ENCODE measurements around the gene IREB2.
"Not testable (repeated sequence)": the region's sequence is repeated elsewhere in the genome, so short reads cannot be mapped to it uniquely, and the experiment has no call there.

The IREB2 gene

GRCh38 chr15:78404125-78404524, 33.9 kb upstream of the IREB2 start:
- Histone ChIP-seq H3K27me3 (no peaks in the 10 kb centered on the region), H3K36me3 (no peaks in the 10 kb centered on the region), H3K4me3 (ENCODE audit: low read depth, low read length) (no peak overlapping the region), H3K4me1 (peaks cover 10% of the 10 kb centered on the region), H3K9me3 (no peaks in the 10 kb centered on the region)
- no peak for DNase-seq
- no peak for TF ChIP-seq CTCF (IDR thresholded peaks at IDR 0.05; ENCODE audit: low read depth, low read length)

GRCh38 chr15:78404796-78405195, 33.2 kb upstream of the IREB2 start:
- H3K27me3 ChIP-seq; DNase-seq; H3K4me1 ChIP-seq; H3K9me3 ChIP-seq; H3K36me3 ChIP-seq; H3K4me3 ChIP-seq (ENCODE audit: low read depth, low read length): not testable (repeated sequence)

GRCh38 chr15:78405336-78405924, 32.6 kb upstream of the IREB2 start:
- no peak for TF ChIP-seq CTCF (IDR thresholded peaks at IDR 0.05; ENCODE audit: low read depth, low read length)
- Histone ChIP-seq H3K36me3 (no peaks in the 10 kb centered on the region), H3K9me3 (no peaks in the 10 kb centered on the region), H3K4me1 (peaks cover 10% of the 10 kb centered on the region), H3K4me3 (ENCODE audit: low read depth, low read length) (no peak overlapping the region), H3K27me3 (no peaks in the 10 kb centered on the region)
- no peak for DNase-seq

- no peaks in the 10 kb centered on the region for H3K36me3 ChIP-seq
- DNase-seq, result no peak
- no peak for TF ChIP-seq CTCF (IDR thresholded peaks at IDR 0.05; ENCODE audit: low read depth, low read length)
- no peak overlapping the region for H3K4me3 ChIP-seq (ENCODE audit: low read depth, low read length)
- no peaks in the 10 kb centered on the region for H3K27me3 ChIP-seq
- no peaks in the 10 kb centered on the region for H3K9me3 ChIP-seq
- H3K4me1 ChIP-seq, result peaks cover 10% of the 10 kb centered on the region
These were observed 31.9 kb upstream of the IREB2 start for GRCh38 chr15:78406016-78406585.

- no peak overlapping the region for H3K4me3 ChIP-seq (ENCODE audit: low read depth, low read length)
- no peaks in the 10 kb centered on the region for H3K27me3 ChIP-seq
- H3K9me3 ChIP-seq, result no peaks in the 10 kb centered on the region
- no peak for TF ChIP-seq CTCF (IDR thresholded peaks at IDR 0.05; ENCODE audit: low read depth, low read length)
- H3K36me3 ChIP-seq, result no peaks in the 10 kb centered on the region
- DNase-seq, result no peak
- H3K4me1 ChIP-seq, result peaks cover 10% of the 10 kb centered on the region
These were observed 30.2 kb upstream of the IREB2 start for GRCh38 chr15:78407608-78408354.

GRCh38 chr15:78408355-78408640, 29.7 kb upstream of the IREB2 start:
- TF ChIP-seq CTCF (IDR thresholded peaks at IDR 0.05; ENCODE audit: low read depth, low read length), result no peak
- Histone ChIP-seq H3K9me3 (no peaks in the 10 kb centered on the region), H3K36me3 (no peaks in the 10 kb centered on the region), H3K4me1 (peaks cover 10% of the 10 kb centered on the region), H3K27me3 (no peaks in the 10 kb centered on the region), H3K4me3 (ENCODE audit: low read depth, low read length) (no peak overlapping the region)
- no peak for DNase-seq

Data from BE2C (cell line).